HG03159 (cell line): ENCODE data around the gene CHST12.

Experiments used
- ATAC-seq: cut with Tn5 transposase; IDR thresholded peaks from one replicate; pipeline ENCODE4 v1.9.1; 2021; ENCODE audit warnings: mild to moderate bottlenecking, moderate library complexity; ENCODE audit not compliant: unreplicated experiment

The CHST12 gene

DNA sequence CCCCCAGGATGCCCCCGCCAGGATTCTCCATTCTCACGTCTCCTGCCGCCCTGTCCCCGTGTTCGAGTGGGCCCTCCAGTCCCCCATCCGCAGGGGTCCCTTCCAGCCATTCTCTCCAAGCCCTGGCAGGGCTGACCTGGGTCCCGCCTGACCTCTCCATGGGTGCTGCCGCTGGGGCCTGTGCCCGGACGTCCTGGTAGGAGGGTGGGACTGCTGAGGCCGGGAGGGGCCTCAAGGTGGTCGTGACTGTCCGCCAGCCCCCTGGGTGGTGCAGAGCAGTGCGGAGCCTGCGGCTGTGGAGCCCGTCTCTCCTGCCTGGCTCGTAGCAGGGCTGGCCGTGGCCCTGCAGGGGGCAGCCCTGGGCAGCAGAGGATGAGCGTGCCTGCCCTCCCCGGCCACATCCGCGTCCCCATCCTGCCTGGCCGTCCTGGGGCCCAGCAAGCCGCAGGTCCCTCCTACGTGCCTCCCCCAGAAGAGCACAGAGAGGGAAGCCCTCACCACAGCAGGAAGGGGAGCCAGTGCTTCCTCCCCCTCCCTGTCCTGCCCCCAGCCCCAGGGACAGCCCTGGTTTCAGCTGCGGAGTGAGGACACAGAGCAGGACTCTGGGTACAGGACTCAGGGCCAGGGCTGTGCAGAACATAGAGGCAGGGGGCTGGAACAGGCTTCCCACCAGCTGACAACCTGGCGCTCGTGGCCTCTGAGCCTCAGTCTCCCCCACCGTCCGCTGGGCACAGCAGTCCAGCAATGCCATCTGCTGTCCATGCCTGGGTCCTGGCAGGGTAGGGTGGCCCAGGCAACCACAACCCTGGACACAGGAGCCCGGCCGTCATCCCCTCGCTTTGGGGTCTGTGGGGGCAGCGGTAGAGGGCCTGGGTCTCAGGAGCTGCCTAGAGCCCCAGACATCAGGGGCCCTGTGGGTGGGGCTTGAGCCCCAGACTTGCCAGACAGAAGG is 74.3 kb downstream of the CHST12 start:
- ATAC-seq = no peak

- no peak for ATAC-seq
These were observed 75.0 kb downstream of the CHST12 start for GRCh38 chr7:2478399-2478785.

GRCh38 chr7:2478800-2479199 is 75.4 kb downstream of the CHST12 start:
- no peak for ATAC-seq

GRCh38 chr7:2479276-2480069 is 76.1 kb downstream of the CHST12 start:
- no peak for ATAC-seq

GRCh38 chr7:2480070-2480408 is 76.6 kb downstream of the CHST12 start:
- no peak for ATAC-seq

DNA sequence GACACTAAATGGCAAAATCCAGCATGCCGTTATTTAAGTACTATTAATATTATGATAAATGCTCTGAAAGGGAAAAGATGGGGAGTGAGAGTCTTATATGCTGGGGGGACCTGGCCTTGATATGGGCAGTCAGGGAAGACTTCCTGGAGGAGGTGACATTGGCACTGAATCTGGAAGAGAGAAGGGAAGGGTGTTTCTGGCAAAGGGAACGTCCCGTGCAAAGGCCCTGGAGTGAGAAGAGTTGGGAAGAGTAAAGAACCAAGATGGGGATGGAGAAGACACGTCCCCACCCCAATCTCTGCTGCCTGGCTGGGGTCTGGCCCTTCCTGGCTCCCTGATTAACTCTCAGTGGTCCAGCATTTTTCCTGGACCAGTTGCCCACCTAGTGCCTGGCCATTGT is 77.8 kb downstream of the CHST12 start:
- ATAC-seq = no peak

DNA sequence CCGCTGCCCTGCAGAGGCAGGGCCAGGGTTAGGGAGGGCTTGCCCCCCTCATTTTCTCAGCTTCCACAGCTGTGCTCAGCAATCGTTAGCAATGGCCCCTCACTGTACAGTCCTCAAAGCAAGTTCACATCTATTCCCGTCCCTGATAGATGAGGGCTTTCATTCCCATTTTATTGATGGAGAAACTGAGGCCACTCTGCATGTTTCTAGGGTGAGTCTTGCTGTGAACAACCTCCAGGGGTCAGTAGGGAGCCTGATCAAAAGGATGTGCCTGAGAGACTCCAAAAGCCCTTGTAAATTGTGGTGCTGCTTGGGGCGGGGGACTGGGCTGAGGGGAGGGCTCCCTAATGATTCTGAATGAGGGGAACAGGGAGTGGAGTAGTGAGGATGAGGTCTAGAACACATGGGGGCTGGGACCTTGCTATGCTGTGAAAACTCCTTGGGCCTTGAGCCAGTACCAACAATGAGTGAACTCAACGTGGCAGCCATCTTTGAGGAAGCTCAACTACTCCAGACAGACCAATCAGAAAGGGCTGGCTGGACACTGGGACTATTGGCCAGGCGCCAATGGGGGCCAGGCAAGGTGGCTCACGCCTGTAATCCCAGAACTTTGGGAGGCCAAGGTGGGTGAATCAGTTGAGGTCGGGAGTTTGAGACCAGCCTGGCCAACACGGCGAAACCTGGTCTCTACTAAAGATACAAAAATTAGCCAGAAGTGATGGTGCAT is 79.5 kb downstream of the CHST12 start:
- no peak for ATAC-seq

- ATAC-seq = no peak
These were observed 80.1 kb downstream of the CHST12 start for GRCh38 chr7:2483494-2483893.

GRCh38 chr7:2484868-2485267 is 81.5 kb downstream of the CHST12 start:
- ATAC-seq = no peak

DNA sequence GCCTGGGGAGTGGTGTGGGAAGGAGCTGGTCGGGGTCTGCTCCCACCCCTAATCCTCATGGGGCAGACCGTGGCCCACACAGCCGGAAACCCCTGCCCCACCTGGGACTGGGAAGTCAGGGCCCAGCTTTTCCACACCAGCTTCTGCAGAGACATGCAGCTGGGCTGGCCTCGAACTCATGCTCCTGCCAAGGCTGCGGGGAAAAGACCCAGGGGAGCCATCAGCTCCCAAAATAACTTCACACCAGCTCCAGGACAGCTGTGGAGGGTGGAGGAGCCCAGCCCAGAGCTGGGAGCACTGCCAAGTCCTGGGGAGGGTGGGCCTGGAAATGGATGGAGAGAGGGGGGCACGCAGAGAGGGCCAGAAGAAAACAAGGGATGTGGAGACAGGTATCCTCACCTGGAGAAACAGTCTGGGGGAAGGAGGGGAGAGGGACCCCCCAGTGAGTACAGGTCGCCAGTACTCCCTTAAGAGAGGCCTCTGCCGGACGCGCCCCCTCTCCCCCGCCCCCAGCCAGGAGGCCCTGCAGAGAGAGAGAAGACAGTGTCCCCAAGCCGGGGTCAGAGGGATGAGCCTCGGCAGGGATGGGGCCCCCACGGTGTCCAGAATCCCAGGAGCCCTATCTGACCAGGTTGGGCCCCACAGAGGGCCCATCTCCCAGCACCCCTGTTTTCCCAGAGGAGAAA is 84.3 kb downstream of the CHST12 start:
- ATAC-seq = no peak

DNA sequence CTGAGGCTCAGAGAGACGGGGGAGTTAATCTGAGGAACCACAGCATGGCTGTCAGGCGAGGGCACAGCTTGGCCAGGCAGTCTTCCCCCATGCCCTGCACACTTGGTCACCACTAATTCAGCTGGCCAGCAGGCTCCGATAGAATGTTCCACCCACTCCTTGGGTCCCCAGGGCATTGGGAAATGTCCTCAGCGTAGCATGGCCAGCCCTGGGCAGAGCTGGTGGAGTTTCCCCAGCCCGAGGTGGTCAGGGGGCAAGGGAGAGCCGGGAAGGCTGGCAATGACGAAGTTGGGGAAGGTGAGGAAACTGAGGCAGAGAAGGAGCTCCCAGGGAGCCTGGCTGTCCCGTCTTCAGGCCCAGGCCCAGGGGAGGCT is 84.8 kb downstream of the CHST12 start:
- ATAC-seq = no peak

- ATAC-seq = no peak
These were observed 85.3 kb downstream of the CHST12 start for GRCh38 chr7:2488681-2489080.

- ATAC-seq = no peak
These were observed 86.8 kb downstream of the CHST12 start for GRCh38 chr7:2490181-2490651.

DNA sequence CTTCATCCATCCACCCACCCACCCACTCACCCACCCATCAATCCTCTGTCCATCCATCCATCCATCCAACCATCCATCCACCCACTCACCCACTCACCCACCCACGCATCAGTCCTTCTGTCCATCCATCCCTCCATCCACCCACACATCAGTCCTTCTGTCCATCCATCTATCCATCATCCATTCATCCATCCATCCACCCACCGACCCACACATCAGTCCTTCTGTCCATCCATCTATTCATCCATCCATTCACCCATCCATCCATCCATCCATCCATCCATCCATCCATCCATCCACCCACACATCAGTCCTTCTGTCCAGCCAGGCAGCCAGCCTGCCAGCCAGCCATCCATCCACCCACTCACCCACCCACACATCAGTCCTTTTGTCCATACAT is 88.6 kb downstream of the CHST12 start:
- no peak for ATAC-seq

DNA sequence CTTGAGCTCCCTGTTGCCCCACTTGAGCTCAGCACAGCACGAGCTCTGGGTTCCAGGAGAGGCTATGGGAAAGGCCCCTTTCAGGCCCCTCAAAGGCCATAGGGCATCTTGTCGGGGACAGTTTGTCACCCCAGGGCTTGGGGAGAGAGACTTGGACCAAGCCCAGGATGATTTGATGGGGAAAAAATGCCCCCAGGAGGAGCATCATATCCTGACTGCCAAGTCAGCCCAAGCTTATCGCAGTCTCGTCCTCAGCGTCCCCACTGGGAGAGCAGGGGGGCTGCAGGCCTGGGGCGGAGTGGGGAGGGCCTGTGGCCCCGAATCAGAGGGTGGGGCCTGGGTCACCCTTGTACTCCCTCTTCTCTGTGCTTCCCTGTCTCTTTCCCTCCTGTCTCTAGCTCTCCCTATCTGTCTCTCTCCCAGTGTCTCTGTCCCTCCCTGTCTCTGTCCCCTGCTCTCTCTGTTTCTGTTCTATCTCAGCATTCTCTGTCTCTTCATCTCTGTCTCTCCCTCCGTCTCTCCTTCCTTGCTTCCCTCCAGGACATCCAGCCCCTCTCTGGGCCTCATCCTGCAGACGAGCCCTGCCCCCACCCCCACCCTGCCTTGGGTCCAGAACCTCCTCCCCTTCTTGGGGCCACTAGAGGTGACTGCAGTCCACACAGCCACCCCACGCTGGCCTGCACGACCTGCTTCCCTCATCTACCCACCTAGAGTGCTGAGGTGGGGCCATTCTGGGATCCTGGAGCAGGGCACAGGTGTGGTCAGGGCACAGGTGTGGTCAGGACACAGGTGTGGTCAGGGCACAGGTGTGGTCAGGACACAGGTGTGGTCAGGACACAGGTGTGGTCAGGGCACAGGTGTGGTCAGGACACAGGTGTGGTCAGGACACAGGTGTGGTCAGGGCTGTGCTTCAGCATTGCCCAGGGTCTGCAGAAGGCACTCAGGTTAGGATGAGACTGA is 90.1 kb downstream of the CHST12 start:
- no peak for ATAC-seq

- no peak for ATAC-seq
These were observed 91.0 kb downstream of the CHST12 start for GRCh38 chr7:2494191-2495130.

DNA sequence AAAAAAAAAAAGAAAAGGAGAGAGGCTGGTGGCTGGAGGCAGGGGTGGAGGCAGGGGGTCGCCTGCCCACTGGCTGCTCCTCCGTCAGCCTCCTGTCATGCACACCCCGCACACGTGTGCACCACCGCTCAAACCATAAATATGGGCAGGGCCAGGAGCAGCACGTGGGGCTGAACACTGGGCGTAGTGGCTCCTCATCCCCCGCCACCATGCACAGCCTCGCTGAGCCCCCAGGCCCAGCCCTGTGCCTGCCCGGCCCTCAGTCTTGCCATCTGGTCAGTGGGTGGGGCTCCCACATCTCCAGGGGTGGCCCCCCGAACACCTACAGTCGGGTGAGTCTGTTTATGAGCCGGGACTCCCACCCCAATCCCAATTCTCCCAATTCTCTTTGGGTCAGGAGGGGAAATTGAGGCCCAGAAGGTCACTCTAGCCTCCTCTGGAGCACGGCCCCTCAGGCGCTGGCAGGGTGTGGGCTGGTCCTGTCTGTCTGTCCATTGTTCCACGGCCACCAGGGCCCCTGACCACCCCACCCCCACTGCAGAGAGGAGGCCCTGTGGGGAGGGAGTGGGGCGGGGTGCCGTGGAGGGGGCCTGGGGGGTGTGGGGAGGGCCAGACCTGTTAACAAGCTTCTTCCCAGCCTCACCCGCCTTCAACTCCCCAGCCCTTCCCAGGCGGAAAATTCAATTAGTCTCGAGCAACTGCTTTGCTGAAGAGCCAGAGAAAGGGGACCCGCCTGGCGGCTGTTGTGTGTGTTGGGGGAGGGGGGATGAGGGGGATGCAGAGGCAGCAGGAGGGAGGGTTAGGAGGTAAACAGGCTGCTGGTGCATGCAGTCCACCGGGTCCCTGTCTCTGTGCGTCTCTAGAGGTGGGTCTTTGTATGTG is 92.2 kb downstream of the CHST12 start:
- ATAC-seq = no peak

- ATAC-seq = no peak
These were observed 93.0 kb downstream of the CHST12 start for GRCh38 chr7:2496375-2496774.
